CD4-positive, alpha-beta memory T cell (primary cell): Measurements from ENCODE around the gene NKD1. TPM values are rescaled to one million over a fixed set of nuclear protein-coding genes. Genes with fewer than 3 reads are reported as not detected.

ENCODE experiments used
- CTCF ChIA-PET: fragments of 350-600 bp; sonication (Branson Sonifier 250); formaldehyde crosslinking; loops from one replicate; lab custom pipeline; 2021; ENCODE audit warnings: inconsistent platforms; ENCODE audit not compliant: partially characterized antibody; lab: Charles Lee
- POLR2A ChIA-PET: fragments of 350-600 bp; sonication (Branson Sonifier 250); formaldehyde crosslinking; loops from one replicate; lab custom pipeline; 2021; ENCODE audit not compliant: partially characterized antibody; lab: Charles Lee
- DNase-seq, 5 donors: peaks; one replicate each; pipeline versions ENCODE4 v3.0.0 to v3.0.0-alpha.2; 2020 to 2022; ENCODE audit warnings: mixed read lengths in 1 of 5
- H3K27ac ChIP-seq: one replicate; pipeline ENCODE4 v1.7.0; 2013; ENCODE audit warnings: low read depth, low read length
- H3K27me3 ChIP-seq: 2 replicates; pipeline ENCODE4 v1.7.0; 2013; ENCODE audit warnings: mild to moderate bottlenecking, low read length, moderate library complexity; ENCODE audit not compliant: insufficient read depth
- H3K36me3 ChIP-seq: 2 replicates; pipeline ENCODE4 v1.7.0; 2013; ENCODE audit warnings: mild to moderate bottlenecking, low read length, moderate library complexity; ENCODE audit not compliant: insufficient read depth
- H3K4me1 ChIP-seq: 2 replicates; pipeline ENCODE4 v1.7.0; 2013; ENCODE audit warnings: mild to moderate bottlenecking, low read length, moderate library complexity; ENCODE audit not compliant: insufficient read depth
- H3K4me3 ChIP-seq, 2 donors: one replicate each; pipeline ENCODE4 v1.7.0; 2013; ENCODE audit warnings: low read length in 2 of 2, mild to moderate bottlenecking in 1 of 2
- H3K9me3 ChIP-seq, 2 donors: one replicate each; pipeline ENCODE4 v1.7.0; 2013; ENCODE audit warnings: low read length in 2 of 2, control low read depth in 1 of 2; ENCODE audit not compliant: control insufficient read depth in 1 of 2
- H3K27ac Mint-ChIP-seq, 7 donors: one replicate each; pipeline ENCODE4 v1.8.0; 2020 to 2021; ENCODE audit warnings: mixed read lengths in 7 of 7, mild to moderate bottlenecking in 6 of 7, inconsistent platforms in 3 of 7, moderate library complexity in 3 of 7
- H3K27me3 Mint-ChIP-seq, 2 donors: one replicate each; pipeline ENCODE4 v1.8.0; 2020 to 2021; ENCODE audit warnings: mixed read lengths in 2 of 2
- H3K36me3 Mint-ChIP-seq, 2 donors: one replicate each; pipeline ENCODE4 v1.8.0; 2020 to 2021; ENCODE audit warnings: mixed read lengths in 2 of 2, inconsistent platforms in 1 of 2, mild to moderate bottlenecking in 1 of 2
- H3K4me1 Mint-ChIP-seq, 4 donors: one replicate each; pipeline ENCODE4 v1.8.0; 2020 to 2021; ENCODE audit warnings: mixed read lengths in 4 of 4, mild to moderate bottlenecking in 1 of 4
- H3K4me3 Mint-ChIP-seq, 8 donors: one replicate each; pipeline ENCODE4 v1.8.0; 2020 to 2021; ENCODE audit warnings: mixed read lengths in 8 of 8, mild to moderate bottlenecking in 7 of 8, moderate library complexity in 6 of 8, inconsistent platforms in 3 of 8
- H3K9me3 Mint-ChIP-seq, 8 donors: one replicate each; pipeline ENCODE4 v1.8.0; 2020 to 2021; ENCODE audit warnings: mixed read lengths in 8 of 8, mild to moderate bottlenecking in 5 of 8, inconsistent platforms in 3 of 8, moderate library complexity in 1 of 8
- intact Hi-C: fragments of 100-400 bp; cut with micrococcal nuclease; formaldehyde crosslinking; loops from one replicate; pipeline ENCODE4 v1.15.1; 2023
- polyA plus RNA-seq, 2 donors: library from polyadenylated mRNA; unstranded; fragments of 300-500 nt; fragmentation: Illumina TruSeq; gene quantifications; one replicate each; pipeline ENCODE4 v1.2.3, GENCODE V29; 2021
- total RNA-seq, 2 experiments: library from RNA; stranded (reverse); gene quantifications; one replicate each; pipeline ENCODE4 v1.2.3, GENCODE V29; 2021

NKD1 gene
- total and polyA plus RNA-seq, 4 experiments from 2014 or later = 0.48 to 4.6 (median 3.8) TPM; not detected in 1

DNA sequence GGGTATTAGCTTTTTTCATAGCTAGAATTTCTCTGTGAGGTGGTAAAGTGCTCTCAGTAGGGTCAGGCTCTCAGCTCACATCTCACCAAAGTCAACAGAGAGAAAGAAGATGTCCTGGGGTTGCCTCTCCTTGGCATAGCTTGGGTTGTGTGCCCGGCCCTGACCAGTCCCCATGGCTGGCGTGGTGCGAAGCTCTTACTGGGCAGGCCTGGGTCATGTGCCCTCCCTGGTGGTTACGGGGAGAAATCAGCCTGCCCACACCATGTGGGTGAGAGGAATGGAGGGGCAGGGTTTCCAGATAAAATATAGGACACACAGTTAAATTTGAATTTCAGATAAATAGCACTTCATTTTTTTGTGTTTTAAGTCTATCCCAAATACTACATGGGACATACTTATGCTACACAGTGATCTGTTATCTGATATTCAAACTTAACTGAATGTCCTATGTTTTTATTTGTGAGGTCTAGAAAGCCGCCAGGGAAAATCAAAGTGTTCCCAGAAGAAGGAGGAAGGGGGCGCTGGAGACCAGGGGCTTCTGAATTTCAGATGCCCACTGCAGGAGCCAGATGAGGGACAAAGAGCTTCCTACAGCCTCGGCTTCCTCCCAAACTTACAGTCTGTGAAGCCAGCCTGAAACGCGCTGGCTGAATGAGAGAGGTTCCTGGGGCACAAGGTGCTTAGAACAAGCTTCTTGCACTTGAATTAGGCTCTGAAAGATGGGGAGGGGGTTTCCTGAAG, 45.4 kb downstream of the NKD1 start:
- CTCF ChIA-PET = interaction anchor here (1.7 kb wide), 1 partner anchor 213 kb away, joined by 5 read pairs; no protein-coding TSS in a partner anchor
- no peaks in the 10 kb centered on the region for H3K27me3 Mint-ChIP-seq
- no peak overlapping the region for H3K27ac Mint-ChIP-seq

DNA sequence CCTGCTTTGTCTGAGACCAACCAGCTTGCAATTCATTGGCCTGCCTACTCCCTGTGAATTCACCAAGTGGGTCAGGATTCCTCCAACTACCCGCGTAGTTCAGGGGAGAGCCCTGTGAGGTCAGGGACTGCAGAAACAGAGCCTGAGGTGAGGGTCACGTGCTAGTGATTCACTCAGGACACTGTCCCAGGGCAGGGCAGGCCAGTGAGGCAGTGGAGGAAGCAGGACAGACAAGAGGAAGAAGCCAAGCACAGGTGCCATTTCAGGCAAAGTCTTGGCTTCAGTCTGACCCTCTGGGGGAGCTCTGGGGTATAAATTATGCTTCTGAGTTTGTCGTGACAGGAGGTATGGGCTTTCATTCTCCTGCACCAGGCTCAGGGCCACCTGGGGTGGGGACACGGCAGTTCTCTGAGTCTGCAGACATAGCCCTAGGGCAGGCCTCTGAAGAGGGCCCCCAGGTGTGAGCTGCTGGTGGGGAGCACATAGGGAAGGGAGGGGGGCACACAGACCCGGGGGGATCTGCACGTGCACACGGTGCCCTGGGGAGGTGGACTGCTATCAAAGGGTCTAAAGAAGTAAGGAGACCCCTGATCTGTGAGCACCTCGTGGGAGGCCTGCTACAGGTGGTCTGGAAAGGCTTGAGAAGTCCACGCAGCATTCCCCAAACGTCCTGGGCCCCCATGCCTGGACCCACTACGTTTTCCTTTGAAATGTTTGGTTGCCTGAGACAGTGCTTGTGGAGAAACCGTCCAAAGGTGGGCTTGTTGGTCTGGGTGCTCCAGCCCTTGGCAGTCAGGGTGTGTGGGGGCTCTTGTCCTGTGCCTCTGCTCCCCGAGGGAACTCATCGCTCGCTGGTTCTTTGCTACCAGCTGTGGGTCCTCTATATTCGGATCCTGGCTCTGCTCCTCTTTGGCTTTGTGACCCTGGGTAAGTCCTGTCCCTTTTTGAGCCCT, 46.4 kb downstream of the NKD1 start:
- Mint-ChIP-seq H3K9me3 (no peaks in the 10 kb centered on the region), H3K4me3 (no peak overlapping the region), H3K4me1 (peaks cover 3 to 13% (median 7%) of the 10 kb centered on the region in 4 donors), H3K36me3 (no peaks in the 10 kb centered on the region), H3K27ac (peak overlapping the region in 2 of 7 donors; percentile 41 to 53), H3K27me3 (no peaks in the 10 kb centered on the region)
- no peak for DNase-seq
- Histone ChIP-seq H3K4me1 (no peaks in the 10 kb centered on the region), H3K9me3 (no peaks in the 10 kb centered on the region), H3K4me3 (no peak overlapping the region), H3K27ac (no peak overlapping the region), H3K27me3 (no peaks in the 10 kb centered on the region), H3K36me3 (no peaks in the 10 kb centered on the region)
- CTCF ChIA-PET = interaction anchor here (1.7 kb wide), 1 partner anchor 212 kb away, joined by 5 read pairs; no protein-coding TSS in a partner anchor
- intact Hi-C loops = no loop called here
- POLR2A ChIA-PET = interaction anchor here (1.6 kb wide), 1 partner anchor 44 kb away, joined by 3 read pairs; no protein-coding TSS in a partner anchor

More for the DNA sequence above, 45.4 kb downstream of the NKD1 start:
- no peak overlapping the region for H3K4me3 ChIP-seq
- H3K9me3 ChIP-seq = no peaks in the 10 kb centered on the region
- POLR2A ChIA-PET = interaction anchor here (1.6 kb wide), 1 partner anchor 43 kb away, joined by 3 read pairs; no protein-coding TSS in a partner anchor
- Mint-ChIP-seq H3K9me3 (no peaks in the 10 kb centered on the region), H3K4me1 (peaks cover 11 to 22% (median 16%) of the 10 kb centered on the region in 4 donors), H3K36me3 (no peaks in the 10 kb centered on the region), H3K4me3 (no peak overlapping the region)
- intact Hi-C loops = no loop called here
- peaks cover 10% of the 10 kb centered on the region for H3K4me1 ChIP-seq
- no peak overlapping the region for H3K27ac ChIP-seq
- H3K27me3 ChIP-seq = no peaks in the 10 kb centered on the region
- H3K36me3 ChIP-seq = no peaks in the 10 kb centered on the region
- no peak for DNase-seq

DNA sequence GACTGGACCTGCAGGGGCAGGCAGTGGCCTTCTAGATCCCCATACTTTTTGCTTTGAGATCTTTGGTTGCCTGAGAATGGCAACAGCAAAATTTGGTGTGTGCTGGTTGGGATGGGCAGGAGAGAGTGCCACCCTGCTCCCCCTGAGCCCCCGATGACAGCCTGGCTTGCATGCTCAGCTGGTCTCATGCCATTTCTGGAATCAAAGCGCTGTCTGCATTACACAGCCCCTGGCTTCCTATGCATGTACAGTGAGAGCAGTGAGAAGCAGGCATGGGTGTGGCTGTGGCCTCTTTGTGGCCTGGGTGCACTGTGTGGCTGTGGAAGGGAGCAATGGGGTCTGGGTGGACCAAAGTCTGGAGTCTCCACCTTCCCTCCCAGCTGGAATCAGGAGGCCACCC, 47.7 kb downstream of the NKD1 start:
- no peaks in the 10 kb centered on the region for H3K27me3 ChIP-seq
- peaks cover 8% of the 10 kb centered on the region for H3K4me1 ChIP-seq
- H3K27ac Mint-ChIP-seq = no peak overlapping the region
- POLR2A ChIA-PET = no interaction called here
- peaks cover 0 to 16% (median 6%) of the 10 kb centered on the region in 4 donors for H3K4me1 Mint-ChIP-seq
- no peak for DNase-seq
- intact Hi-C loops = no loop called here
- H3K27ac ChIP-seq = no peak overlapping the region
- H3K9me3 ChIP-seq = no peaks in the 10 kb centered on the region
- H3K36me3 ChIP-seq = no peaks in the 10 kb centered on the region
- H3K4me3 Mint-ChIP-seq = no peak overlapping the region
- no peaks in the 10 kb centered on the region for H3K36me3 Mint-ChIP-seq
- no peaks in the 10 kb centered on the region for H3K27me3 Mint-ChIP-seq
- no peaks in the 10 kb centered on the region for H3K9me3 Mint-ChIP-seq
- CTCF ChIA-PET = no interaction called here
- H3K4me3 ChIP-seq = no peak overlapping the region

DNA sequence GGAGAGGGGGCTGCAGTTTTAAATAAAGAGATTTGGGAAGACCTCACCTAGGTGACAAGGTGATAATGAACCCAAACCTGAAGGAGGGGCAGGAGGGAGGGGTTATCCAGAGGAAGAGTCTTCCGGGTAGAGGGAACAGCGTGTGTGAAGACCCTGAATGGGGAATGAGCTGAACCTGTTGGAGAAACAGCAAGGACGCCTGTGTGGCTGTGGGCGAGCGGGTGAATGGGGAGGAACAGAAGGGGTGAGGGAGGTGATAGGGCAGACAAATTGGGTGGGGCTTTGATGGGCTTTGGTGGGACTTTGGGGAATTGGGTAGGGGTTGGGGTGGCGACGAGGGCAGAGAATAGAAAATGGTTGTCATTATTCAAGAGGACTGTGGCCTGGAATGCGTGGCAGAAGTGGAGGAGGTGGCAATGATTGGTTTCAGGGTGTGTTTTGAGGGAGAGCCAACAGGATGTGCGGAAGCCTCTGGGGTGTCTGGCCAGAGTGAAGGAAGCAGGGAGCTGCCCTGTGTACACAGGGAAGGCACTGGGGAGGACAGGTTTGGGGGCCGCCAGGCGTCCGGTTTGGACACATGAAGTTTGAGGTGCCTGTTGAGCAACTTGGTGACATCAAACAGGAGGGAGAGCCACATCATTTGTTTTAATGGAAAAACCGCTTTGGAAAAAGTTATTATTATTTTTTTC, 48.7 kb downstream of the NKD1 start:
- intact Hi-C loops = no loop called here
- no peak for DNase-seq

DNA sequence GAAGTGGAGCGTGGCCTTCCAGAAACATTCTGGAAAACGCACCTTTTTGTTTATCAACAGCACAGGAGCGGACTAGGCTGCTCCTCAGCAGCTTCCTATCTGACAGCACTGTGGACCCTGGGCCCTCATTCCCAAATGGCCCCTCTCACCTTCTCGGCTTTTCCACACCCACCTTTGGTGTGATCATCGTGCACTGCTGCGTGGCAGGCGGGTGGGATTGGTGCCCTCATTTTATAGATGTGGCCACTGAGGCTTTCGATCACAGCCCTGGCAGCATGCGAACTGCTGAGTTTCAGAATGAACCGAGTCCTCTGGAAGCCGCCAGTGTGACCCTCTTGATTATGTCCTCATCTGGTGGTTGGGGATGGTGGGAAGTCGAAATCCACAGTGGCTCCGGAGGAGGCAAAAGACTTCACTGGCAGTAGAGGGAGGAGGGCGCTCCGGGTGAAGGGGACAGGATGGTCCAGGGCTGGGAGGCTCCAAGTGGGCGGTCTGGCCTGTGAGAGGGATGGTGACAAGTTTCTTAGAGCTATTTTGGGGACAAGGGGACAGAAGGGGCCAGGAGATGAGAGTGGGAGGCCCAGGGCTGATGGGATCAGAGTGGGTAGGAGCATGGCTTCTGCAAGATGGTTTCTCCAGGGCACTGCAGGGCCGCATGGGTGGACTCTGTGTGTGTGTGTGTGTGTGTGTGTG, 49.5 kb downstream of the NKD1 start:
- Histone ChIP-seq H3K4me3 (no peak overlapping the region), H3K4me1 (peaks cover 26% of the 10 kb centered on the region), H3K36me3 (no peaks in the 10 kb centered on the region), H3K27ac (no peak overlapping the region), H3K9me3 (no peaks in the 10 kb centered on the region), H3K27me3 (no peaks in the 10 kb centered on the region)
- Mint-ChIP-seq H3K27me3 (no peaks in the 10 kb centered on the region), H3K4me3 (no peak overlapping the region), H3K9me3 (no peaks in the 10 kb centered on the region), H3K27ac (peak overlapping the region in 1 of 7 donors; percentile 43), H3K4me1 (peaks cover 9 to 28% (median 18%) of the 10 kb centered on the region in 4 donors), H3K36me3 (no peaks in the 10 kb centered on the region)
- DNase-seq = no peak
- CTCF ChIA-PET = no interaction called here
- intact Hi-C loops = no loop called here
- POLR2A ChIA-PET = no interaction called here

More for the DNA sequence above, 48.7 kb downstream of the NKD1 start:
- H3K4me1 Mint-ChIP-seq = peaks cover 1 to 20% (median 10%) of the 10 kb centered on the region in 4 donors
- Histone ChIP-seq H3K27me3 (no peaks in the 10 kb centered on the region), H3K4me1 (peaks cover 18% of the 10 kb centered on the region), H3K36me3 (no peaks in the 10 kb centered on the region), H3K9me3 (no peaks in the 10 kb centered on the region), H3K27ac (no peak overlapping the region), H3K4me3 (no peak overlapping the region)
- ChIA-PET POLR2A (no interaction called here), CTCF (no interaction called here)
- H3K27me3 Mint-ChIP-seq = no peaks in the 10 kb centered on the region
- no peaks in the 10 kb centered on the region for H3K36me3 Mint-ChIP-seq
- no peaks in the 10 kb centered on the region for H3K9me3 Mint-ChIP-seq
- H3K27ac Mint-ChIP-seq = peak overlapping the region in 4 of 7 donors; percentile 11 to 72 (median 38)
- H3K4me3 Mint-ChIP-seq = no peak overlapping the region

DNA sequence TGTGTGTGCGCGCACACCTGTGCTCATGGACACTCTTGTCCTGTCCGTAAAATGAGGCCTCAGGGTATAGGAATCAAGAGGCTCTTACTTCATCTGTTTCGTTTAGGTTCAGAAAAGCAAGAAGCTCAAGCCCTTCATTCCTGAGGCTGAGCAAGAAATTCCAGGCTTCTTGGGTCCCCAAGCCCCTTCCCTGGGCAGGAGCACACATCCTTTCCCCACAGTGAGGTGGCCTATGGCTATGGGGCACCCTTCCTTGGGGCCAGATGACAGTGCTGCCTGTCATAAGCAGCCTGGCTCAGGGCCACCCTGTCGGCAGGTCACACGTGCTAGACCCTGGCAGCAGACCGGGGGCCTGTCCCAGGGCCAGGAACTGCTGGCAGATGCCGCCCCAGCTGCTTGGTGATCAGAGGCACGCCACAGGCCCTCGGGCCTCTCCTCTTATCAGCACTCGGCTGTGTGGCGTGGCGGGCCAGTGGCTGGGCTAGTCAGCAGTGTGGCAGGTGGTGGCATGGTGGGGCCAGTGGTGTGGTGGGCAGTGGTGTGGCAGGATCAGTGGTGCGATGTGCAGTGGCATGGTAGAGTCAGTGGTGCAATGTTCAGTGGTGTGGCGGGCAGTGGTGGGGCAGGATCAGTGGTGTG, 50.2 kb downstream of the NKD1 start:
- H3K9me3 Mint-ChIP-seq = no peaks in the 10 kb centered on the region
- ChIA-PET CTCF (no interaction called here), POLR2A (no interaction called here)
- Histone ChIP-seq H3K27ac (no peak overlapping the region), H3K36me3 (no peaks in the 10 kb centered on the region), H3K9me3 (no peaks in the 10 kb centered on the region), H3K4me3 (no peak overlapping the region), H3K4me1 (peaks cover 32% of the 10 kb centered on the region), H3K27me3 (no peaks in the 10 kb centered on the region)
- no peak for DNase-seq
- no peak overlapping the region for H3K4me3 Mint-ChIP-seq
- no peaks in the 10 kb centered on the region for H3K27me3 Mint-ChIP-seq
- H3K27ac Mint-ChIP-seq = no peak overlapping the region
- peaks cover 16 to 35% (median 25%) of the 10 kb centered on the region in 4 donors for H3K4me1 Mint-ChIP-seq
- intact Hi-C loops = no loop called here
- no peaks in the 10 kb centered on the region for H3K36me3 Mint-ChIP-seq
